ENCODE data around the gene CSAD.
A peak's percentile ranks its signal among the peaks of the same experiment; 100 is the strongest.

DNA sequence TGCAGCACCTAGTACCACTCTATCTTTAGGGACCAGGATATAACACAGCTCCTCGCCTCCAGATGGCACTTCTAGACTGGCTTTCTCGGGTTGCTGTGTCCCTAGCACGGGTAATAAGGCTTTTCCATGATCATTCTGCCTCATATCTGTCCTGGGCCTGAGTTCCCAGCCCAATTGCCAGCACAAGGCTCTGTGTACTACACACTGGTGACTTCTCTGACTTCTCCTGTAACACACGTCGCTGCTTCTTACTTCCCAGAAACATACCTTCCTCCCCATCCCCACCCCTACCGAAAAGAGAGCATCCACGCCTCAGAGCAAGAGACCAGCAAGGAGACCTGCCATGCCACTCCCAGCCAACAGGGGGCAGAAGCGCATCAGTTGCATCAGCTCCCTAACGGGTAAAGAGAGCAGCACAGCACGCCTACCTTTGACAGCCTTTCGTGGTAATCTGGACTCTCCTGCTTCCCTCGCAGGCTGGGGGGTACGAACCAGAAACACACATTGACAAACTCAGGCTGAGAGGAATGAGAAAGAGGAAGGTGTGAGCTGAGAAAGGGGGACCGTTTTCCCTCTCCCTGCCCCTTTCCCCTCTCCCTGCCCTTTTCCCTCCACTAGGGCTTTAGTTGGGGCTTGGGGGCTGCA, 21.4 kb downstream of the CSAD start:
- TF ChIP-seq CTCF (IDR thresholded peaks at IDR 0.05; ENCODE audit: low read length) = peak; percentile 99
- no peak for TF ChIP-seq EZH2 (optimal IDR thresholded peaks at IDR 0.05; ENCODE audit: low read depth, low read length)

Measured in MM.1S (cell line).